Lung (tissue), 12 donors: ENCODE measurements around the gene SKAP2. TPM values are rescaled to one million over a fixed set of nuclear protein-coding genes. Genes with fewer than 3 reads are reported as not detected.

Experiments
- ATAC-seq: fragments of 200-7000 bp; cut with Tn5 transposase; one replicate; pipeline ENCODE4 v1.9.1; 2020; ENCODE audit warnings: moderate number of reproducible peaks; ENCODE audit not compliant: insufficient read depth, low FRiP score
- DNase-seq, 3 donors: peaks; one replicate each; pipeline ENCODE4 v3.0.0-alpha.2; 2013 to 2017
- H3K27ac ChIP-seq, 2 donors: one replicate each; pipeline ENCODE4 v1.5.1; 2013; ENCODE audit warnings: mild to moderate bottlenecking in 2 of 2, moderate library complexity in 2 of 2, control low read depth in 1 of 2, inconsistent platforms in 1 of 2, low read depth in 1 of 2, low read length in 1 of 2
- H3K27me3 ChIP-seq, 3 donors: one replicate each; pipeline ENCODE4 v1.5.1; 2013; ENCODE audit warnings: low read length in 2 of 3; ENCODE audit not compliant: control insufficient read depth in 3 of 3, insufficient read depth in 3 of 3
- H3K36me3 ChIP-seq, 4 donors: one replicate each; pipeline ENCODE4 v1.5.1; 2013; ENCODE audit warnings: low read length in 4 of 4, mild to moderate bottlenecking in 1 of 4, moderate library complexity in 1 of 4; ENCODE audit not compliant: control insufficient read depth in 4 of 4, insufficient read depth in 4 of 4
- H3K4me1 ChIP-seq, 5 donors: one replicate each; pipeline ENCODE4 v1.5.1; 2013; ENCODE audit warnings: low read length in 5 of 5, mild to moderate bottlenecking in 2 of 5, moderate library complexity in 1 of 5; ENCODE audit not compliant: control insufficient read depth in 5 of 5, insufficient read depth in 5 of 5
- H3K4me3 ChIP-seq: one replicate; pipeline ENCODE4 v1.5.1; 2013; ENCODE audit warnings: mild to moderate bottlenecking, control low read depth, moderate library complexity
- H3K9ac ChIP-seq, 2 donors: one replicate each; pipeline ENCODE4 v1.5.1; 2013; ENCODE audit warnings: low read length in 2 of 2, control low read depth in 1 of 2; ENCODE audit not compliant: insufficient read depth in 1 of 2
- H3K9me3 ChIP-seq, 4 donors: one replicate each; pipeline ENCODE4 v1.5.1; 2013; ENCODE audit warnings: low read length in 3 of 4, mild to moderate bottlenecking in 1 of 4, moderate library complexity in 1 of 4; ENCODE audit not compliant: control insufficient read depth in 4 of 4, insufficient read depth in 3 of 4
- WGBS, 2 donors: extraction: QIAGEN DNeasy Blood & Tissue Kit; methylation state at CpG; one replicate each; pipeline ENCODE4 v1.1.7; 2013; 5-methylcytosine and 5-hydroxymethylcytosine counted together
- polyA plus RNA-seq, 2 donors: library from polyadenylated mRNA; stranded (reverse); fragments of 200-250 nt; gene quantifications; one replicate each; pipeline ENCODE4 v1.2.1, GENCODE V29; 2013
- total RNA-seq, 2 donors: library from RNA; depleted of rRNA in 1 of 2; stranded (reverse); fragments of >200 nt in 1 of 2; gene quantifications; one replicate each; pipeline ENCODE4 v1.2.1, GENCODE V29; 2014 to 2021
- TF ChIP-seq, protein P1 (sequence below): IDR thresholded peaks from 2 replicates; pipeline ENCODE4 v1.5.1; 2012; ENCODE audit warnings: mild to moderate bottlenecking; ENCODE audit errors: control extremely low read depth, extremely low read depth
- donor health status: control.
- donor health status: control.
- donor health status: Bipolar disorder and iron deficiency.
- donor health status: healthy.
- donor health status: DM: yes; HTN: yes; CAD: no.

SKAP2 gene
- total and polyA plus RNA-seq, 4 donors, result 9.2 to 40.1 (median 35.8) TPM

- Histone ChIP-seq H3K4me3 (no peak overlapping the region), H3K36me3 (no peaks in the 10 kb centered on the region), H3K9ac (no peak overlapping the region), H3K9me3 (peaks cover 0 to 3% (median 0%) of the 10 kb centered on the region in 4 donors), H3K4me1 (no peaks in the 10 kb centered on the region), H3K27ac (no peak overlapping the region), H3K27me3 (no peaks in the 10 kb centered on the region)
- TF ChIP-seq, protein P1, sequence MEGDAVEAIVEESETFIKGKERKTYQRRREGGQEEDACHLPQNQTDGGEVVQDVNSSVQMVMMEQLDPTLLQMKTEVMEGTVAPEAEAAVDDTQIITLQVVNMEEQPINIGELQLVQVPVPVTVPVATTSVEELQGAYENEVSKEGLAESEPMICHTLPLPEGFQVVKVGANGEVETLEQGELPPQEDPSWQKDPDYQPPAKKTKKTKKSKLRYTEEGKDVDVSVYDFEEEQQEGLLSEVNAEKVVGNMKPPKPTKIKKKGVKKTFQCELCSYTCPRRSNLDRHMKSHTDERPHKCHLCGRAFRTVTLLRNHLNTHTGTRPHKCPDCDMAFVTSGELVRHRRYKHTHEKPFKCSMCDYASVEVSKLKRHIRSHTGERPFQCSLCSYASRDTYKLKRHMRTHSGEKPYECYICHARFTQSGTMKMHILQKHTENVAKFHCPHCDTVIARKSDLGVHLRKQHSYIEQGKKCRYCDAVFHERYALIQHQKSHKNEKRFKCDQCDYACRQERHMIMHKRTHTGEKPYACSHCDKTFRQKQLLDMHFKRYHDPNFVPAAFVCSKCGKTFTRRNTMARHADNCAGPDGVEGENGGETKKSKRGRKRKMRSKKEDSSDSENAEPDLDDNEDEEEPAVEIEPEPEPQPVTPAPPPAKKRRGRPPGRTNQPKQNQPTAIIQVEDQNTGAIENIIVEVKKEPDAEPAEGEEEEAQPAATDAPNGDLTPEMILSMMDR, result no peak
- WGBS, 2 donors, result 91 to 93% methylated on average over 14 of the region's 14 CpGs
- ATAC-seq (no peak), DNase-seq (no peak)
These were observed 226.2 kb downstream of the SKAP2 start for GRCh38 chr7:26638140-26638539.

GRCh38 chr7:26637610-26638009, 226.8 kb downstream of the SKAP2 start:
- ATAC-seq (no peak), DNase-seq (no peak)
- H3K27ac ChIP-seq, result no peak overlapping the region
- H3K36me3 ChIP-seq, result no peaks in the 10 kb centered on the region
- H3K4me1 ChIP-seq, result no peaks in the 10 kb centered on the region
- 82 to 85% methylated on average over 6 of the region's 6 CpGs for WGBS, 2 donors
- TF ChIP-seq, protein P1, result no peak
- H3K9me3 ChIP-seq, result peaks cover 0 to 3% (median 0%) of the 10 kb centered on the region in 4 donors
- H3K4me3 ChIP-seq, result no peak overlapping the region
- H3K9ac ChIP-seq, result no peak overlapping the region
- H3K27me3 ChIP-seq, result no peaks in the 10 kb centered on the region

GRCh38 chr7:26636808-26637207, 227.6 kb downstream of the SKAP2 start:
- H3K4me3 ChIP-seq, result no peak overlapping the region
- no peak overlapping the region for H3K27ac ChIP-seq
- H3K9me3 ChIP-seq, result no peaks in the 10 kb centered on the region
- no peak for ATAC-seq
- 86 to 94% methylated on average over 3 of the region's 3 CpGs for WGBS, 2 donors
- TF ChIP-seq, protein P1, result no peak
- no peak for DNase-seq
- no peaks in the 10 kb centered on the region for H3K4me1 ChIP-seq
- no peaks in the 10 kb centered on the region for H3K36me3 ChIP-seq
- H3K27me3 ChIP-seq, result no peaks in the 10 kb centered on the region
- no peak overlapping the region for H3K9ac ChIP-seq

- WGBS, 2 donors, result 93 to 97% methylated on average over 3 of the region's 3 CpGs
- ATAC-seq (no peak), DNase-seq (no peak)
- TF ChIP-seq, protein P1, result no peak
- Histone ChIP-seq H3K9ac (no peak overlapping the region), H3K27ac (no peak overlapping the region), H3K4me3 (no peak overlapping the region), H3K4me1 (peaks cover 0 to 3% (median 0%) of the 10 kb centered on the region in 5 donors), H3K36me3 (no peaks in the 10 kb centered on the region), H3K27me3 (peaks cover 0 to 3% (median 0%) of the 10 kb centered on the region in 3 donors), H3K9me3 (no peaks in the 10 kb centered on the region)
These were observed 230.8 kb downstream of the SKAP2 start for GRCh38 chr7:26633557-26633956.
